IMR-90 (cell line): Measurements from ENCODE around the gene MANSC1. TPM values are rescaled to one million over a fixed set of nuclear protein-coding genes. Genes with fewer than 3 reads are reported as not detected.
A peak's percentile ranks its signal among the peaks of the same experiment; 100 is the strongest.

ENCODE experiments used
- ATAC-seq: fragments of 200-7000 bp; cut with Tn5 transposase; 2 replicates; pipeline ENCODE4 v1.9.1; 2020; ENCODE audit warnings: low read depth, mild to moderate bottlenecking, moderate library complexity
- BruUV-seq: library from RNA; stranded (reverse); fragments of 400-500 nt; replicated peaks from 2 replicates; lab custom pipeline; 2021; lab: Mats Ljungman, UMichigan
- CTCF ChIA-PET: fragments of 300-600 bp; formaldehyde crosslinking; extraction: SDS; loops from one replicate; lab custom pipeline; 2021; ENCODE audit warnings: antibody characterized with exemption; lab: Yijun Ruan, JAX
- POLR2A ChIA-PET: fragments of 300-600 bp; sonication (Branson Sonifier 250); formaldehyde crosslinking; loops from one replicate; lab custom pipeline; 2022; ENCODE audit warnings: antibody characterized with exemption; ENCODE audit not compliant: unreplicated experiment; lab: Charles Lee
- DNase-seq: peaks from one replicate; pipeline ENCODE4 v3.0.0; 2013
- H2AFZ ChIP-seq: replicated peaks from 2 replicates; pipeline ENCODE3; 2013; ENCODE audit warnings: low read length, mild to moderate bottlenecking; ENCODE audit not compliant: poor library complexity
- H2AK5ac ChIP-seq: 2 replicates; pipeline ENCODE4 v1.6.1; 2013; ENCODE audit warnings: low read depth, low read length, inconsistent platforms
- H2AK9ac ChIP-seq: replicated peaks from 2 replicates; pipeline ENCODE3; 2013; ENCODE audit warnings: mild to moderate bottlenecking, low read depth, low read length, moderate library complexity; ENCODE audit not compliant: poor library complexity
- H2BK120ac ChIP-seq: 2 replicates; pipeline ENCODE4 v1.6.1; 2013; ENCODE audit warnings: low read depth, low read length, inconsistent platforms
- H2BK15ac ChIP-seq: 3 replicates; pipeline ENCODE4 v1.6.1; 2013; ENCODE audit warnings: low read depth, low read length, inconsistent platforms
- H2BK20ac ChIP-seq: 2 replicates; pipeline ENCODE4 v1.6.1; 2013; ENCODE audit warnings: low read depth, mild to moderate bottlenecking, inconsistent platforms, low read length, moderate library complexity
- H2BK5ac ChIP-seq: 2 replicates; pipeline ENCODE4 v1.6.1; 2013; ENCODE audit warnings: mild to moderate bottlenecking, low read depth, low read length, inconsistent platforms; ENCODE audit not compliant: poor library complexity, severe bottlenecking
- H3K14ac ChIP-seq: replicated peaks from 2 replicates; pipeline ENCODE4 v1.6.1; 2013; ENCODE audit warnings: low read depth, low read length, inconsistent platforms
- H3K18ac ChIP-seq: 2 replicates; pipeline ENCODE4 v1.6.1; 2013; ENCODE audit warnings: low read depth, low read length, control low read depth
- H3K23ac ChIP-seq: 2 replicates; pipeline ENCODE4 v1.6.1; 2013; ENCODE audit warnings: low read depth, low read length, inconsistent platforms
- H3K27ac ChIP-seq: 2 replicates; pipeline ENCODE4 v1.5.1; 2013; ENCODE audit warnings: mild to moderate bottlenecking, control low read depth, low read length; ENCODE audit not compliant: insufficient read depth
- H3K27me3 ChIP-seq: 2 replicates; pipeline ENCODE4 v1.6.1; 2013; ENCODE audit warnings: low read length; ENCODE audit not compliant: control insufficient read depth, insufficient read depth
- H3K36me3 ChIP-seq: 2 replicates; pipeline ENCODE4 v1.6.1; 2013; ENCODE audit warnings: low read length, mixed read lengths; ENCODE audit not compliant: control insufficient read depth, insufficient read depth
- H3K4ac ChIP-seq: 2 replicates; pipeline ENCODE4 v1.6.1; 2013; ENCODE audit warnings: low read depth, low read length, inconsistent platforms
- H3K4me1 ChIP-seq: 2 replicates; pipeline ENCODE4 v1.6.1; 2013; ENCODE audit warnings: low read length, mixed read lengths; ENCODE audit not compliant: control insufficient read depth, insufficient read depth
- H3K4me2 ChIP-seq: 2 replicates; pipeline ENCODE4 v1.6.1; 2013; ENCODE audit warnings: low read depth, mild to moderate bottlenecking, control low read depth, low read length, moderate library complexity
- H3K4me3 ChIP-seq: 2 replicates; pipeline ENCODE4 v1.5.1; 2013; ENCODE audit warnings: low read depth, mild to moderate bottlenecking, control low read depth, low read length, moderate library complexity; ENCODE audit not compliant: insufficient read depth
- H3K56ac ChIP-seq: 2 replicates; pipeline ENCODE4 v1.6.1; 2013; ENCODE audit warnings: low read length, inconsistent platforms; ENCODE audit not compliant: insufficient read depth; ENCODE audit errors: extremely low read depth
- H3K79me1 ChIP-seq, 2 experiments: 2 replicates each; pipeline ENCODE4 v1.6.1; 2013; ENCODE audit warnings: low read length in 2 of 2, inconsistent platforms in 1 of 2, low read depth in 1 of 2
- H3K9ac ChIP-seq: 2 replicates; pipeline ENCODE4 v1.6.1; 2013; ENCODE audit warnings: low read depth, low read length, control low read depth
- H3K9me1 ChIP-seq: 2 replicates; pipeline ENCODE4 v1.6.1; 2013; ENCODE audit warnings: low read length, inconsistent platforms; ENCODE audit not compliant: insufficient read depth
- H3K9me3 ChIP-seq: 2 replicates; pipeline ENCODE4 v1.6.1; 2013; ENCODE audit warnings: low read length; ENCODE audit not compliant: control insufficient read depth, insufficient read depth
- H4K20me1 ChIP-seq: 2 replicates; pipeline ENCODE4 v1.6.1; 2013; ENCODE audit warnings: low read length, inconsistent platforms; ENCODE audit not compliant: insufficient read depth
- H4K5ac ChIP-seq: 2 replicates; pipeline ENCODE4 v1.6.1; 2013; ENCODE audit warnings: mild to moderate bottlenecking, low read depth, low read length, control low read depth
- H4K8ac ChIP-seq, 2 experiments: 2 replicates each; pipeline ENCODE4 v1.6.1; 2013; ENCODE audit warnings: low read depth in 2 of 2, low read length in 2 of 2, control low read depth in 1 of 2, inconsistent platforms in 1 of 2
- H4K91ac ChIP-seq: 2 replicates; pipeline ENCODE4 v1.6.1; 2013; ENCODE audit warnings: low read depth, low read length, inconsistent platforms; ENCODE audit not compliant: insufficient read depth
- BHLHE40 ChIP-seq: fragments of 150-350 bp; IDR thresholded peaks from 2 replicates; pipeline ENCODE4 v1.6.1; 2016; ENCODE audit warnings: mild to moderate bottlenecking, low read depth, low read length
- CEBPB ChIP-seq: IDR thresholded peaks from 2 replicates; pipeline ENCODE4 v1.6.1; 2012; ENCODE audit warnings: low read depth, low read length, improper control_type of control experiment
- ELK1 ChIP-seq: fragments of 150-350 bp; IDR thresholded peaks from 2 replicates; pipeline ENCODE4 v1.6.1; 2016; ENCODE audit warnings: low read depth, mild to moderate bottlenecking, low read length, moderate library complexity, borderline replicate concordance
- FOS ChIP-seq: fragments of 150-350 bp; IDR thresholded peaks from 2 replicates; pipeline ENCODE4 v1.6.1; 2016; ENCODE audit warnings: low read depth, low read length
- MAFK ChIP-seq: IDR thresholded peaks from 2 replicates; pipeline ENCODE4 v1.6.1; 2012; ENCODE audit warnings: low read depth, low read length, improper control_type of control experiment
- MAZ ChIP-seq: IDR thresholded peaks from 2 replicates; pipeline ENCODE4 v1.6.1; 2012; ENCODE audit warnings: low read depth, mild to moderate bottlenecking, low read length, improper control_type of control experiment, moderate library complexity, borderline replicate concordance
- MXI1 ChIP-seq: IDR thresholded peaks from 2 replicates; pipeline ENCODE4 v1.6.1; 2012; ENCODE audit warnings: low read depth, mild to moderate bottlenecking, low read length, moderate library complexity, borderline replicate concordance
- NFE2L2 ChIP-seq: fragments of 150-350 bp; IDR thresholded peaks from 2 replicates; pipeline ENCODE4 v1.6.1; 2016; ENCODE audit warnings: low read depth, mild to moderate bottlenecking, low read length
- POLR2A ChIP-seq: IDR thresholded peaks from 2 replicates; pipeline ENCODE4 v1.6.1; 2012; ENCODE audit warnings: mild to moderate bottlenecking, low read depth, low read length
- RAD21 ChIP-seq: IDR thresholded peaks from 2 replicates; pipeline ENCODE4 v1.6.1; 2012; ENCODE audit warnings: low read length, improper control_type of control experiment
- RCOR1 ChIP-seq: IDR thresholded peaks from 2 replicates; pipeline ENCODE4 v1.6.1; 2012; ENCODE audit warnings: mild to moderate bottlenecking, low read length, improper control_type of control experiment; ENCODE audit not compliant: insufficient replicate concordance
- RFX5 ChIP-seq: IDR thresholded peaks from 2 replicates; pipeline ENCODE4 v1.8.0; 2012; ENCODE audit warnings: low read depth, mild to moderate bottlenecking, low read length, moderate library complexity
- SMC3 ChIP-seq: fragments of 150-350 bp; IDR thresholded peaks from 2 replicates; pipeline ENCODE4 v1.6.1; 2016; ENCODE audit warnings: low read depth, mild to moderate bottlenecking, antibody characterized with exemption, low read length, moderate library complexity
- WGBS, 2 experiments: methylation state at CpG; one replicate each; pipeline versions ENCODE4 v1.1.5 to v1.1.7; 2013; ENCODE audit warnings: missing lambda C conversion rate in 2 of 2; ENCODE audit not compliant: insufficient read length in 1 of 2; ENCODE audit errors: extremely low coverage in 2 of 2; 5-methylcytosine and 5-hydroxymethylcytosine counted together
- dilution Hi-C: fragments of 300-500 bp; cut with HindIII; formaldehyde crosslinking; loops from one replicate; pipeline ENCODE4 v1.14.3; 2018; ENCODE audit warnings: low sequenced_read_pairs; ENCODE audit not compliant: unreplicated experiment
- in situ Hi-C: fragments of 300-500 bp; cut with MboI; formaldehyde crosslinking; loops from 3 replicates; pipeline ENCODE4 v1.14.3; 2019; ENCODE audit warnings: low sequenced_read_pairs, inconsistent platforms, mixed read lengths
- intact Hi-C: fragments of 100-400 bp; cut with micrococcal nuclease; formaldehyde crosslinking; loops from 2 replicates; pipeline ENCODE4 v1.10.0; 2022
- polyA plus RNA-seq, 3 experiments: library from polyadenylated mRNA; depleted of rRNA; stranded (reverse); fragments of >200 nt; gene quantifications; 2 replicates each; pipeline ENCODE4 v1.2.3, GENCODE V29; 2012; ENCODE audit warnings: low replicate concordance in 1 of 3
- total RNA-seq: library from RNA; depleted of rRNA; stranded (reverse); fragments of >200 nt; gene quantifications from 2 replicates; pipeline ENCODE4 v1.2.3, GENCODE V29; 2012
- TF ChIP-seq, protein P1 (sequence below): fragments of 150-350 bp; IDR thresholded peaks from 2 replicates; pipeline ENCODE4 v1.6.1; 2017; ENCODE audit warnings: mild to moderate bottlenecking, antibody characterized with exemption, low read length, low read depth
- TF ChIP-seq, protein P2 (sequence below): conservative IDR thresholded peaks from 2 replicates; pipeline ENCODE4 v1.5.1; 2012; ENCODE audit warnings: mild to moderate bottlenecking, low read depth, low read length, improper control_type of control experiment

Gene MANSC1
- total and polyA plus RNA-seq, 2 of the 4 experiments (the other 2 are of a cell fraction), result 1.1 to 2.2 TPM

DNA sequence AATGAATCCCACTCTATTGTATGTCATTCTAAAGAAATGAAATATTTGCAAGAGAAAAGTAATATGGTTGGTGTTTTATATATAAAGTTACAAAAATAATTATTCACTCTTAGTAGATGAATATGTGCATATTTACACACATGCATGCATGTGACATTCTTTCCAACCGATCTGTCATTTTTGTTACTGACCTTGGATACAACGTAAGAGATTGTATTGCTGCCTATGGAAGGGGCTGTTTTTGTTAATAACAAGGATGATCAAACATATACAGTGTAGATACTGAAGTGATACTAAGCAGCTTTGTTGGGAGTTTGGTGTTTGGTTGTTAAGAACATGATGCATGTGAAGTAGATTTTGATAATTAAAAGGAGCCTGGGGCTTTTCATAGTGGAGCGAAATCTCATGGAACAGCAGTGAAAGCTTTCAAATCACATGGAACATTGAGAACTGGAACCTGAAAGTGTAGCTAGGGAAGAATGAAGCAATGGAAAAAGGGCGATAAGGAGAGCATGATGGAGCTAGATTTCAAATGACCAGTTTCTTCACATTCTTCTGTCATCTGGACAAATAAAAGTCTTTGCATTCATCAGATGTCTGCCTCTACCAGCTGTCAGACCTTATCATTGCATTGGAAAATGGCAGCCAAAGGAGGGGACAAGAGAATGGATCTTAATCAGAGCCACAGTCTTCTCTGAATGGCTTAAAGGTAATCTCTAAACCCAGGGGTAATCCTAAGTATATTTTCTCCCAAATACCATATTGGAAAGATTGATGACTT lies 16.8 kb upstream of the MANSC1 start:
- no peak overlapping the region for H2AK5ac ChIP-seq
- intact Hi-C loops (no loop called here), dilution Hi-C loops (no loop called here), in situ Hi-C loops (no loop called here)
- no peak overlapping the region for H2BK5ac ChIP-seq
- H3K14ac ChIP-seq, result no peak overlapping the region
- no peak overlapping the region for H3K4ac ChIP-seq
- H2AFZ ChIP-seq, result no peak overlapping the region
- no peaks in the 10 kb centered on the region for H4K20me1 ChIP-seq
- ChIA-PET CTCF (interaction anchor here (0.5 to 1.3 kb wide), 2 partner anchors 17 to 203 kb away, joined by 4 read pairs; partner anchors contain the start of gene MANSC1), POLR2A (no interaction called here)
- no peak overlapping the region for H3K27ac ChIP-seq
- H3K23ac ChIP-seq, result no peak overlapping the region
- peaks cover 7 to 9% of the 10 kb centered on the region in 2 experiments; a peak in 2 of 4 replicates for H3K79me1 ChIP-seq
- H3K4me2 ChIP-seq, result no peak overlapping the region
- no peak overlapping the region for H3K9ac ChIP-seq
- no TSS peak for BruUV-seq
- H3K27me3 ChIP-seq, result no peaks in the 10 kb centered on the region
- no peak overlapping the region for H4K5ac ChIP-seq
- H3K56ac ChIP-seq, result no peak overlapping the region
- H2BK20ac ChIP-seq, result no peak overlapping the region
- no peak overlapping the region for H4K91ac ChIP-seq
- peak overlapping the region; percentile 5; the same call in 1 of the 2 replicates for H3K18ac ChIP-seq
- no peak overlapping the region for H4K8ac ChIP-seq
- no peak for DNase-seq
- H3K4me1 ChIP-seq, result peaks cover 8% of the 10 kb centered on the region
- no peaks in the 10 kb centered on the region; the same call in 1 of the 2 replicates for H3K9me1 ChIP-seq
- no peak overlapping the region; the same call in 2 of the 3 replicates for H2BK15ac ChIP-seq
- peaks cover 4% of the 10 kb centered on the region for H3K36me3 ChIP-seq
- H2AK9ac ChIP-seq, result no peak overlapping the region
- H3K9me3 ChIP-seq, result no peaks in the 10 kb centered on the region
- no peak overlapping the region for H3K4me3 ChIP-seq
- H2BK120ac ChIP-seq, result no peak overlapping the region
- ATAC-seq, result no peak
- 86% methylated on average over 1 of the region's 4 CpGs; no CpG with 5 or more reads in 1 of the 2 experiments for WGBS, 2 experiments
- TF ChIP-seq MAZ (no peak), ELK1 (no peak), RCOR1 (no peak), MAFK (no peak), NFE2L2 (no peak), FOS (no peak), RAD21 (no peak), POLR2A (no peak), RFX5 (no peak), CEBPB (no peak), MXI1 (no peak), SMC3 (no peak), BHLHE40 (no peak)
- TF ChIP-seq, protein P1, sequence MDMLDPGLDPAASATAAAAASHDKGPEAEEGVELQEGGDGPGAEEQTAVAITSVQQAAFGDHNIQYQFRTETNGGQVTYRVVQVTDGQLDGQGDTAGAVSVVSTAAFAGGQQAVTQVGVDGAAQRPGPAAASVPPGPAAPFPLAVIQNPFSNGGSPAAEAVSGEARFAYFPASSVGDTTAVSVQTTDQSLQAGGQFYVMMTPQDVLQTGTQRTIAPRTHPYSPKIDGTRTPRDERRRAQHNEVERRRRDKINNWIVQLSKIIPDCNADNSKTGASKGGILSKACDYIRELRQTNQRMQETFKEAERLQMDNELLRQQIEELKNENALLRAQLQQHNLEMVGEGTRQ, result no peak
- TF ChIP-seq, protein P2, sequence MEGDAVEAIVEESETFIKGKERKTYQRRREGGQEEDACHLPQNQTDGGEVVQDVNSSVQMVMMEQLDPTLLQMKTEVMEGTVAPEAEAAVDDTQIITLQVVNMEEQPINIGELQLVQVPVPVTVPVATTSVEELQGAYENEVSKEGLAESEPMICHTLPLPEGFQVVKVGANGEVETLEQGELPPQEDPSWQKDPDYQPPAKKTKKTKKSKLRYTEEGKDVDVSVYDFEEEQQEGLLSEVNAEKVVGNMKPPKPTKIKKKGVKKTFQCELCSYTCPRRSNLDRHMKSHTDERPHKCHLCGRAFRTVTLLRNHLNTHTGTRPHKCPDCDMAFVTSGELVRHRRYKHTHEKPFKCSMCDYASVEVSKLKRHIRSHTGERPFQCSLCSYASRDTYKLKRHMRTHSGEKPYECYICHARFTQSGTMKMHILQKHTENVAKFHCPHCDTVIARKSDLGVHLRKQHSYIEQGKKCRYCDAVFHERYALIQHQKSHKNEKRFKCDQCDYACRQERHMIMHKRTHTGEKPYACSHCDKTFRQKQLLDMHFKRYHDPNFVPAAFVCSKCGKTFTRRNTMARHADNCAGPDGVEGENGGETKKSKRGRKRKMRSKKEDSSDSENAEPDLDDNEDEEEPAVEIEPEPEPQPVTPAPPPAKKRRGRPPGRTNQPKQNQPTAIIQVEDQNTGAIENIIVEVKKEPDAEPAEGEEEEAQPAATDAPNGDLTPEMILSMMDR, result no peak
